ENCODE data around the gene TRIM36.

GRCh38 chr5:115147052-115147451, 22.7 kb downstream of the TRIM36 start:
- TF ChIP-seq CTCF (IDR thresholded peaks at IDR 0.05) (no peak), POLR2A (IDR thresholded peaks at IDR 0.05) (no peak)

Data from heart left ventricle (tissue), 13 donors.